HEK293 (cell line): ENCODE measurements around the gene ARAP3.

ENCODE experiments used
- CTCF ChIP-seq: fragments of 450-650 bp; formaldehyde crosslinking; IDR thresholded peaks from 2 replicates; pipeline ENCODE4 v1.5.1; 2016; ENCODE audit warnings: missing biosample characterization, missing genetic modification characterization
- YY1 ChIP-seq: fragments of 450-650 bp; formaldehyde crosslinking; IDR thresholded peaks from 2 replicates; pipeline ENCODE4 v1.5.1; 2018; ENCODE audit warnings: missing biosample characterization, missing genetic modification characterization
- ZBTB1 ChIP-seq: fragments of 450-650 bp; formaldehyde crosslinking; IDR thresholded peaks from 2 replicates; pipeline ENCODE4 v1.5.1; 2016; ENCODE audit warnings: missing biosample characterization, missing genetic modification characterization
- ZNF133 ChIP-seq: fragments of 450-650 bp; formaldehyde crosslinking; IDR thresholded peaks from 2 replicates; pipeline ENCODE4 v1.5.1; 2016; ENCODE audit warnings: missing biosample characterization, missing genetic modification characterization
- ZNF248 ChIP-seq: fragments of 450-650 bp; formaldehyde crosslinking; IDR thresholded peaks from 2 replicates; pipeline ENCODE4 v1.5.1; 2017; ENCODE audit warnings: missing biosample characterization, missing genetic modification characterization
- ZNF530 ChIP-seq: fragments of 450-650 bp; formaldehyde crosslinking; IDR thresholded peaks from 2 replicates; pipeline ENCODE4 v1.5.1; 2016; ENCODE audit warnings: low read depth, missing biosample characterization, missing genetic modification characterization
- ZNF677 ChIP-seq: fragments of 450-650 bp; IDR thresholded peaks from 2 replicates; pipeline ENCODE4 v1.5.0; 2018; ENCODE audit warnings: missing biosample characterization, mild to moderate bottlenecking, missing genetic modification characterization, moderate library complexity
- ZNF777 ChIP-seq: fragments of 450-650 bp; formaldehyde crosslinking; IDR thresholded peaks from 2 replicates; pipeline ENCODE4 v1.5.1; 2017; ENCODE audit warnings: missing biosample characterization, missing genetic modification characterization, borderline replicate concordance
- ZXDB ChIP-seq: fragments of 450-650 bp; formaldehyde crosslinking; IDR thresholded peaks from 2 replicates; pipeline ENCODE4 v1.5.1; 2016; ENCODE audit warnings: missing biosample characterization, missing genetic modification characterization

GRCh38 chr5:141717043-141717442 lies 35.0 kb upstream of the ARAP3 start:
- no peak for TF ChIP-seq YY1 (tag by site-specific recombination)
- TF ChIP-seq CTCF: no peak
- TF ChIP-seq ZNF530 (tag by site-specific recombination): no peak
- TF ChIP-seq ZNF248 (tag by site-specific recombination): no peak
- TF ChIP-seq ZNF677 (tag by site-specific recombination): no peak
- no peak for TF ChIP-seq ZNF133 (tag by site-specific recombination)
- no peak for TF ChIP-seq ZNF777 (tag by site-specific recombination)
- no peak for TF ChIP-seq ZBTB1 (tag by site-specific recombination)
- no peak for TF ChIP-seq ZXDB
